HCT116 (cell line): ENCODE results near the gene RBP4. TPM values are rescaled to one million over a fixed set of nuclear protein-coding genes. Genes with fewer than 3 reads are reported as not detected.

Experiments used
- ATAC-seq: fragments of 200-7000 bp; cut with Tn5 transposase; 2 replicates; pipeline ENCODE4 v1.9.1; 2020; ENCODE audit warnings: mild to moderate bottlenecking, moderate library complexity
- BruUV-seq: library from RNA; stranded (reverse); fragments of 400-500 nt; replicated peaks from 2 replicates; lab custom pipeline; 2021; lab: Mats Ljungman, UMichigan
- CTCF ChIA-PET: fragments of 300-600 bp; sonication (Branson Sonifier 250); formaldehyde crosslinking; loops from one replicate; lab custom pipeline; 2021; ENCODE audit warnings: antibody characterized with exemption; lab: Charles Lee
- POLR2A ChIA-PET: fragments of 300-600, 350-600 bp; sonication (Branson Sonifier 250); formaldehyde crosslinking; loops from one replicate; lab custom pipeline; 2021; ENCODE audit warnings: antibody characterized with exemption; lab: Charles Lee
- RAD21 ChIA-PET, 2 experiments: fragments of 300-600 bp; sonication (Branson Sonifier 250); formaldehyde crosslinking; loops; one replicate each; lab custom pipeline; 2023; ENCODE audit warnings: low total read pairs in 2 of 2; ENCODE audit not compliant: uncharacterized antibody in 2 of 2, unreplicated experiment in 2 of 2, low non-redundant PET in 1 of 2; lab: Charles Lee
- DNase-seq: peaks from one replicate; pipeline ENCODE4 v3.0.0-alpha.2; 2010; ENCODE audit warnings: low read depth, low spot score
- H2AFZ ChIP-seq: fragments of 200-600 bp; shearing (Covaris generic), sonication (generic); 2 replicates; pipeline ENCODE4 v1.6.1; 2017; ENCODE audit warnings: low read depth, mixed run types, mixed read lengths, antibody characterized with exemption, low read length; ENCODE audit not compliant: poor library complexity, severe bottlenecking
- H3K27ac ChIP-seq: 2 replicates; pipeline ENCODE4 v1.5.1; 2012; ENCODE audit warnings: low read depth, low read length
- H3K27me3 ChIP-seq: fragments of 200-600 bp; sonication (generic); 2 replicates; pipeline ENCODE4 v1.6.1; 2016; ENCODE audit warnings: mixed run types, low read length, mixed read lengths; ENCODE audit not compliant: insufficient read depth
- H3K36me3 ChIP-seq, 2 experiments: fragments of 200-500 bp in 1 of 2; fragments of 200-600 bp in 1 of 2; sonication (Bioruptor generic) in 1 of 2; sonication (generic) in 1 of 2; 2 replicates each; pipeline versions ENCODE4 v1.5.1 to v1.6.1; 2014 to 2016; ENCODE audit warnings: low read length in 2 of 2, inconsistent platforms in 1 of 2, mixed read lengths in 1 of 2, mixed run types in 1 of 2; ENCODE audit not compliant: insufficient read depth in 2 of 2, control insufficient read depth in 1 of 2
- H3K4me1 ChIP-seq, 2 experiments: fragments of 200-600 bp in 1 of 2; sonication (generic) in 1 of 2; 2 replicates each; pipeline versions ENCODE4 v1.5.1 to v1.6.1; 2012 to 2017; ENCODE audit warnings: low read length in 2 of 2, inconsistent platforms in 1 of 2, mild to moderate bottlenecking in 1 of 2, mixed read lengths in 1 of 2, mixed run types in 1 of 2, moderate library complexity in 1 of 2; ENCODE audit not compliant: insufficient read depth in 2 of 2, control insufficient read depth in 1 of 2
- H3K4me2 ChIP-seq: fragments of 200-600 bp; sonication (generic); 2 replicates; pipeline ENCODE4 v1.6.1; 2017; ENCODE audit warnings: mixed run types, low read length, mixed read lengths
- H3K4me3 ChIP-seq, 2 experiments: fragments of 200-600 bp in 1 of 2; sonication (generic) in 1 of 2; replicated peaks in 1 of 2; 2 replicates each; pipeline ENCODE4 v1.5.1; 2011 to 2016; ENCODE audit warnings: low read length in 2 of 2, control low read depth in 1 of 2, low read depth in 1 of 2, mild to moderate bottlenecking in 1 of 2, mixed read lengths in 1 of 2, mixed run types in 1 of 2
- H3K79me2 ChIP-seq: fragments of 200-600 bp; sonication (generic); 2 replicates; pipeline ENCODE4 v1.6.1; 2017; ENCODE audit warnings: mild to moderate bottlenecking, mixed run types, low read length, moderate library complexity, mixed read lengths; ENCODE audit not compliant: insufficient read depth
- H3K9ac ChIP-seq: fragments of 200-600 bp; sonication (generic); 2 replicates; pipeline ENCODE4 v1.6.1; 2016; ENCODE audit warnings: low read length, mixed read lengths
- H3K9me2 ChIP-seq: fragments of 200-600 bp; sonication (generic), shearing (Covaris generic); 2 replicates; pipeline ENCODE4 v1.6.1; 2017; ENCODE audit warnings: mixed run types, mild to moderate bottlenecking, moderate library complexity; ENCODE audit not compliant: insufficient read depth
- H3K9me3 ChIP-seq, 2 experiments: fragments of 200-500 bp in 1 of 2; fragments of 200-600 bp in 1 of 2; sonication (Bioruptor generic) in 1 of 2; sonication (generic) in 1 of 2; 2 replicates each; pipeline ENCODE4 v1.6.1; 2014 to 2017; ENCODE audit warnings: low read length in 2 of 2, mixed read lengths in 2 of 2, inconsistent platforms in 1 of 2, low read depth in 1 of 2, mild to moderate bottlenecking in 1 of 2, mixed run types in 1 of 2, moderate library complexity in 1 of 2; ENCODE audit not compliant: control insufficient read depth in 1 of 2, insufficient read depth in 1 of 2
- H4K20me1 ChIP-seq: fragments of 200-600 bp; sonication (generic), shearing (Covaris generic); 2 replicates; pipeline ENCODE4 v1.6.1; 2017; ENCODE audit warnings: mixed run types, mild to moderate bottlenecking, moderate library complexity; ENCODE audit not compliant: insufficient read depth
- ATF3 ChIP-seq: IDR thresholded peaks from 2 replicates; pipeline ENCODE4 v1.6.1; 2012
- CBX3 ChIP-seq: IDR thresholded peaks from 2 replicates; pipeline ENCODE4 v1.6.1; 2012; ENCODE audit warnings: low read depth
- CTCF ChIP-seq, 3 experiments: fragments of 200-600 bp in 1 of 3; sonication (generic) in 1 of 3; IDR thresholded peaks in 2 of 3; conservative IDR thresholded peaks in 1 of 3; 2 replicates each; pipeline ENCODE4 v1.5.1; 2012 to 2017; ENCODE audit warnings: low read depth in 2 of 3, low read length in 2 of 3, antibody characterized with exemption in 1 of 3, borderline replicate concordance in 1 of 3, control low read depth in 1 of 3, mild to moderate bottlenecking in 1 of 3, mixed read lengths in 1 of 3, mixed run types in 1 of 3, moderate library complexity in 1 of 3; ENCODE audit not compliant: insufficient read depth in 1 of 3
- EGR1 ChIP-seq: IDR thresholded peaks from 2 replicates; pipeline ENCODE4 v1.6.1; 2012; ENCODE audit warnings: low read depth
- ELF1 ChIP-seq: IDR thresholded peaks from 2 replicates; pipeline ENCODE4 v1.6.1; 2012; ENCODE audit warnings: low read depth, borderline replicate concordance
- EZH2 ChIP-seq: fragments of 200-600 bp; sonication (generic); IDR thresholded peaks from 2 replicates; pipeline ENCODE4 v1.6.1; 2017; ENCODE audit warnings: antibody characterized with exemption, mixed run types
- FOSL1 ChIP-seq: IDR thresholded peaks from 2 replicates; pipeline ENCODE4 v1.6.1; 2012; ENCODE audit warnings: low read depth
- POLR2A ChIP-seq: IDR thresholded peaks from 2 replicates; pipeline ENCODE4 v1.7.0; 2011; ENCODE audit warnings: borderline replicate concordance; ENCODE audit not compliant: insufficient read depth, insufficient read length; ENCODE audit errors: extremely low read depth
- POLR2AphosphoS5 ChIP-seq: IDR thresholded peaks from 2 replicates; pipeline ENCODE4 v1.6.1; 2011; ENCODE audit warnings: mild to moderate bottlenecking, low read depth, low read length, moderate library complexity
- RAD21 ChIP-seq: IDR thresholded peaks from 2 replicates; pipeline ENCODE4 v1.6.1; 2012; ENCODE audit warnings: low read depth, mild to moderate bottlenecking
- SRF ChIP-seq: IDR thresholded peaks from 2 replicates; pipeline ENCODE4 v1.6.1; 2012; ENCODE audit warnings: low read depth
- TCF7L2 ChIP-seq: IDR thresholded peaks from 2 replicates; pipeline ENCODE4 v1.7.0; 2011; ENCODE audit warnings: borderline replicate concordance, inconsistent platforms; ENCODE audit not compliant: insufficient read depth, insufficient read length; ENCODE audit errors: extremely low read depth
- ZBTB33 ChIP-seq: IDR thresholded peaks from 2 replicates; pipeline ENCODE4 v1.6.1; 2011; ENCODE audit warnings: mild to moderate bottlenecking, low read length, moderate library complexity; ENCODE audit not compliant: insufficient replicate concordance; ENCODE audit errors: extremely low read depth
- ZFX ChIP-seq: fragments of 450-650 bp; IDR thresholded peaks from 2 replicates; pipeline ENCODE4 v1.6.1; 2017
- ZNF274 ChIP-seq: fragments of 200-500 bp; sonication (Bioruptor generic); IDR thresholded peaks from 2 replicates; pipeline ENCODE4 v1.6.1; 2014; ENCODE audit warnings: mild to moderate bottlenecking, low read depth, low read length, inconsistent platforms
- intact Hi-C: fragments of 100-400 bp; cut with micrococcal nuclease; formaldehyde crosslinking; loops from 2 replicates; pipeline ENCODE4 v1.10.0; 2022
- total RNA-seq: library from RNA; stranded (reverse); gene quantifications from one replicate; pipeline ENCODE4 v1.2.1, GENCODE V29; 2021; ENCODE audit not compliant: unreplicated experiment

The RBP4 gene
- total RNA-seq, 1 experiment from 2014 or later = 2.4 TPM

- no peaks in the 10 kb centered on the region for H4K20me1 ChIP-seq
- H3K4me2 ChIP-seq = no peak overlapping the region
- intact Hi-C loops = no loop called here
- no peak overlapping the region for H3K27ac ChIP-seq
- RAD21 ChIA-PET = no interaction called here
- no peak overlapping the region for H2AFZ ChIP-seq
- no TSS peak for BruUV-seq
- POLR2A ChIA-PET = no interaction called here
- CTCF ChIA-PET = no interaction called here
- H3K4me1 ChIP-seq = peaks cover 0 to 8% of the 10 kb centered on the region in 2 experiments; a peak in 2 of 4 replicates
- no peak overlapping the region for H3K9ac ChIP-seq
- no peak overlapping the region for H3K4me3 ChIP-seq
- H3K9me2 ChIP-seq = no peaks in the 10 kb centered on the region
- H3K79me2 ChIP-seq = no peaks in the 10 kb centered on the region
- ATAC-seq (no peak), DNase-seq (no peak)
- H3K9me3 ChIP-seq = no peaks in the 10 kb centered on the region
- H3K27me3 ChIP-seq = no peaks in the 10 kb centered on the region
- TF ChIP-seq ELF1 = no peak
- TF ChIP-seq EGR1 = no peak
- no peak for TF ChIP-seq TCF7L2
- TF ChIP-seq RAD21 = no peak
- TF ChIP-seq FOSL1 = no peak
- TF ChIP-seq ZNF274 = no peak
- TF ChIP-seq ZFX = no peak
- no peak for TF ChIP-seq POLR2AphosphoS5
- TF ChIP-seq POLR2A = no peak
- TF ChIP-seq ZBTB33 = no peak
- no peak for TF ChIP-seq ATF3
- TF ChIP-seq CBX3 = no peak
- no peak for TF ChIP-seq SRF
- no peak for TF ChIP-seq CTCF (IDR thresholded peaks at IDR 0.05 in 2 of 3, conservative IDR thresholded peaks at IDR 0.05 in 1 of 3; ENCODE audit: borderline replicate concordance in 1 of 3, insufficient read depth in 1 of 3, low read depth in 2 of 3, low read length in 2 of 3)
- no peak for TF ChIP-seq EZH2
- H3K36me3 ChIP-seq = no peaks in the 10 kb centered on the region
Measured at GRCh38 chr10:93572606-93573005, 28.4 kb downstream of the RBP4 start.
